T-helper 2 cell treated with Interferon-gamma antibody and Interleukin-4, amounts not matched to agents 5 μg/mL and 100 μg/mL, for 36 hours (primary cell): ENCODE measurements around the gene MYLK.

Source experiments
- DNase-seq: peaks from one replicate; pipeline ENCODE4 v3.0.0; 2021; ENCODE audit warnings: low spot score
- H3K27ac Mint-ChIP-seq: one replicate; pipeline ENCODE4 v1.8.0; 2021; ENCODE audit warnings: mild to moderate bottlenecking, mixed read lengths
- H3K27me3 Mint-ChIP-seq: one replicate; pipeline ENCODE4 v1.8.0; 2021; ENCODE audit warnings: low read depth, mixed read lengths
- H3K36me3 Mint-ChIP-seq: one replicate; pipeline ENCODE4 v1.8.0; 2021; ENCODE audit warnings: low read depth, mixed read lengths
- H3K4me1 Mint-ChIP-seq: one replicate; pipeline ENCODE4 v1.8.0; 2021; ENCODE audit warnings: low read depth, mixed read lengths
- H3K4me3 Mint-ChIP-seq: one replicate; pipeline ENCODE4 v1.8.0; 2022; ENCODE audit warnings: mild to moderate bottlenecking, moderate library complexity, mixed read lengths
- H3K9me3 Mint-ChIP-seq: one replicate; pipeline ENCODE4 v1.8.0; 2021; ENCODE audit warnings: mixed read lengths

Gene MYLK

DNA sequence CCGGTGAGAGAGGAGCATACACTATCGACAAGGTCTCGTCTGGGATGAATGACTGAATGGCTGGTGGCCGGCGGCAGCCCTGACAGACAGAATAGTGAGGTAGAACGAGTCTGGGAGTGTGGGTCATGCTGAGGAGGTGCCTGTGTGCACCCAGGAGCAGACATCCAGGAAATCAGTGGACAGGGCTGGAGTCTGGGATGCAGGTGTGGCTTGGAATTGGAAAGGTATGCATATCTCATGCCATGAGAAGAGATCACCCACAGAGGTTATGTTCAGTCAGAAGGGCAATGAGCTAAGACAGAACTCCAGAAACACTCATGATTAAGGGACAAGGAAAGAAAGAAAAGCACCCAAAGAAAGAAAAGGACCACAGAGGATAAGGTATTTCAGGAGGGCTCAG, 320.1 kb downstream of the MYLK start:
- no peak for DNase-seq
- Mint-ChIP-seq H3K27me3 (no peaks in the 10 kb centered on the region), H3K9me3 (no peaks in the 10 kb centered on the region), H3K27ac (no peak overlapping the region), H3K4me3 (no peak overlapping the region), H3K36me3 (no peaks in the 10 kb centered on the region), H3K4me1 (no peaks in the 10 kb centered on the region)

DNA sequence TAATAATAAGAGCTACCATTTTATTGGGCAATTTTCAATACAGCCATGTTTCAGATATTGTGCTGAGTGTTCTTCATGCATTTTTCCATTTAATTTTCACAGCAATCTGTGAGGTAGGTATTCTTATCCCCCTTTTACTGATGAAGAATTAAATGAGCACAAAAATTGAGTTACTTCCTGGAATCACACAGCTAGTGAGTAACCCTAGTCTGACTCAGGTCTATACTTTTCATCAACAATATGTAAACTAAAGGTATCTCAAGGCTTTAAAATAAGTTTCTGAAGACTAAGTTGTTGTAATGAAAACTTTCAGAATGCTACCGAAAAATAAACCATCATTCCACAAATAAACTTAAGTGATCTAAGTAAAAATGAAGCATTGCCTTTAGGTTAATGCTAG, 321.6 kb downstream of the MYLK start:
- Mint-ChIP-seq H3K27ac (no peak overlapping the region), H3K4me3 (no peak overlapping the region), H3K4me1 (no peaks in the 10 kb centered on the region), H3K27me3 (no peaks in the 10 kb centered on the region), H3K9me3 (no peaks in the 10 kb centered on the region), H3K36me3 (no peaks in the 10 kb centered on the region)
- no peak for DNase-seq

DNA sequence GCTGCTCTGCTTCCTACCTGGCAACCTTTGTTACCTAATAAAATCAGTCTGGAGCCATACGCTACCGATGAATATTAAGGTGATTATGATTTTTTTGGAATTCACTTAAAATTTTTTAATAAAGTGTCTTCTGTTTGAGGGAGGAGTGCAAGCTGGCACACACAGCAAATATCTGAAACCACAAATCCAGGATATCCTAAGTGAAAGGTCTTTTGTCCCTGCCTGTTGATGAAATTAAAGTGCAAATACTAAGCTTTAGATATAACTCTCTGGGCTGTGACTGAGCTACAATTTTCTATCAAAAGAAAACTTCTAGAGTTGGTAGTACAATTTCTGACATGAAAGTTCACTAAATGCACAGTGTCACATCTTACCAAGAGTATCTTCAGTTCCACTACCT, 322.9 kb downstream of the MYLK start:
- Mint-ChIP-seq H3K36me3 (peaks cover 2% of the 10 kb centered on the region), H3K27ac (no peak overlapping the region), H3K4me3 (no peak overlapping the region), H3K9me3 (no peaks in the 10 kb centered on the region), H3K4me1 (no peaks in the 10 kb centered on the region), H3K27me3 (no peaks in the 10 kb centered on the region)
- no peak for DNase-seq
